ENCODE data around the gene CYP4F12. TPM values are rescaled to one million over a fixed set of nuclear protein-coding genes. Genes with fewer than 3 reads are reported as not detected.

CYP4F12 gene
- polyA plus RNA-seq, 1 experiment, result not detected

DNA sequence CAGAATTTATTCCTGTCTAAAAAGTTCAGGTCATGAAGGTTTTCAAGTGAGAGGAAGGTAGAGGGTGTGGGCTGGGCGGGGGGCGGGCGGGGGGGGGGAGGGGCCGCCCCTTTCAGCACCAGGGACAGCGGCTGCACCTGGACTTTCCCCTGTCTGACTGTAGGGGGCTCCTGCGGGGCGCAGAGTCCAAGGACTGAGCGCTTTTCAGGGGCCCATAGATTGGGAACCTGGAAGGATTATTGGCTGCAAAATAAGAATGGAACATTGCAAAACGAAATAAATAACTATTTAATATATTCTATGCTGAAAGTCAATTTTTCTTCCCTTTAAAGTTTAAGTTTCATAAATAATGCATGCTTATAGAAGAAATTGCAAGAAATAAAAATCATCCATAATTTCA, 41.1 kb upstream of the CYP4F12 start:
- H3K27ac ChIP-seq (ENCODE audit: low read depth, low read length), result no peak overlapping the region
- H3K4me3 ChIP-seq (ENCODE audit: low read depth, low read length), result no peak overlapping the region
- ChIA-PET POLR2A (no interaction called here), CTCF (no interaction called here)
- H3K9me3 ChIP-seq (ENCODE audit: control insufficient read depth, insufficient read depth, low read length), result peaks cover 5% of the 10 kb centered on the region; the same call in 1 of the 2 replicates
- TF ChIP-seq, protein P1, sequence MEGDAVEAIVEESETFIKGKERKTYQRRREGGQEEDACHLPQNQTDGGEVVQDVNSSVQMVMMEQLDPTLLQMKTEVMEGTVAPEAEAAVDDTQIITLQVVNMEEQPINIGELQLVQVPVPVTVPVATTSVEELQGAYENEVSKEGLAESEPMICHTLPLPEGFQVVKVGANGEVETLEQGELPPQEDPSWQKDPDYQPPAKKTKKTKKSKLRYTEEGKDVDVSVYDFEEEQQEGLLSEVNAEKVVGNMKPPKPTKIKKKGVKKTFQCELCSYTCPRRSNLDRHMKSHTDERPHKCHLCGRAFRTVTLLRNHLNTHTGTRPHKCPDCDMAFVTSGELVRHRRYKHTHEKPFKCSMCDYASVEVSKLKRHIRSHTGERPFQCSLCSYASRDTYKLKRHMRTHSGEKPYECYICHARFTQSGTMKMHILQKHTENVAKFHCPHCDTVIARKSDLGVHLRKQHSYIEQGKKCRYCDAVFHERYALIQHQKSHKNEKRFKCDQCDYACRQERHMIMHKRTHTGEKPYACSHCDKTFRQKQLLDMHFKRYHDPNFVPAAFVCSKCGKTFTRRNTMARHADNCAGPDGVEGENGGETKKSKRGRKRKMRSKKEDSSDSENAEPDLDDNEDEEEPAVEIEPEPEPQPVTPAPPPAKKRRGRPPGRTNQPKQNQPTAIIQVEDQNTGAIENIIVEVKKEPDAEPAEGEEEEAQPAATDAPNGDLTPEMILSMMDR (IDR thresholded peaks at IDR 0.05; ENCODE audit: low read depth, low read length), result peak; percentile 31; the same call in 1 of the 2 replicates
- H3K27me3 ChIP-seq (ENCODE audit: control insufficient read depth, insufficient read depth, low read length), result no peaks in the 10 kb centered on the region
- no peak for DNase-seq (ENCODE audit: low read depth, low spot score)

DNA sequence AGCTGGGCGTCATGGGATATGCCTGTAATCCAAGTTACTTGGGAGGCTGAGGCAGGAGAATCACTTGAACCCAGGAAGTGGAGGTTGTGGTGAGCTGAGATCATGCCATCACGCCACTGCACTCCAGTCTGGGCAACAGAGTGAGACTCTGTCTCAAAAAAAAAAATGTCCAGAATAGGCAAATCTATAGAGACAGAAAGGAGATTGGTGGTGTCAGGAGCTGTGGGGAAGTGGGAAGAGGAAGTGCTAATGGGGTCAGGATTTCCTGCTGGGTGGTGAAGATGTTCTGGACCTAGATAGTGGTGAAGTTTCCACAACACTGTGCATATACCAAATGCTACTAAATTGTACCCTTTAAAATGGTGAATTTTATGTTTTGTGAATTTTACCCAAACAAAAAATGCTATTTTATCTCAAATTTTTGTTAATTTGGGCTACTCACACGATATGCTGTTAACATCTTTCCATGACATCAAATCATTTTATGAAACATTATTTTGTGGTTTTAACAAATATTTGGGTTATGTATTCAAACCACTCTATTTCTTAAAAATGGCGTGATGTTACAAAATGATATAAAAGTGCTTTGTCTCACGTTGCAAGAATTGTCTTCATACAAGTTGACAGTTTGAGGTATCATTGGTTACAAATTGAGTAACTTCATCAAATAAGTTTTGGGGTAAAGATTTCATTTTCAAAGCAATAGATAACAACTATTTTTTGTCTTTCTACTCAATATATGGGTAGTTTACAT, 39.6 kb upstream of the CYP4F12 start:
- CTCF ChIA-PET, result no interaction called here
- TF ChIP-seq, protein P1 (IDR thresholded peaks at IDR 0.05; ENCODE audit: low read depth, low read length), result no peak
- H3K27ac ChIP-seq (ENCODE audit: low read depth, low read length), result no peak overlapping the region
- no peak overlapping the region for H3K4me3 ChIP-seq (ENCODE audit: low read depth, low read length)
- H3K27me3 ChIP-seq (ENCODE audit: control insufficient read depth, insufficient read depth, low read length), result no peaks in the 10 kb centered on the region
- POLR2A ChIA-PET, result no interaction called here
- DNase-seq (ENCODE audit: low read depth, low spot score), result no peak
- peaks cover 5% of the 10 kb centered on the region; the same call in 1 of the 2 replicates for H3K9me3 ChIP-seq (ENCODE audit: control insufficient read depth, insufficient read depth, low read length)

- no peak for DNase-seq (ENCODE audit: low read depth, low spot score)
- TF ChIP-seq, protein P1 (IDR thresholded peaks at IDR 0.05; ENCODE audit: low read depth, low read length), result no peak
- CTCF ChIA-PET, result no interaction called here
Measured at GRCh38 chr19:15634105-15634504, 38.8 kb upstream of the CYP4F12 start.

GRCh38 chr19:15635016-15635805, 37.7 kb upstream of the CYP4F12 start:
- Histone ChIP-seq H3K9me3 (ENCODE audit: control insufficient read depth, insufficient read depth, low read length) (no peaks in the 10 kb centered on the region; the same call in 1 of the 2 replicates), H3K4me3 (ENCODE audit: low read depth, low read length) (no peak overlapping the region), H3K27ac (ENCODE audit: low read depth, low read length) (no peak overlapping the region), H3K27me3 (ENCODE audit: control insufficient read depth, insufficient read depth, low read length) (no peaks in the 10 kb centered on the region)
- DNase-seq (ENCODE audit: low read depth, low spot score), result no peak
- CTCF ChIA-PET, result no interaction called here
- TF ChIP-seq, protein P1 (IDR thresholded peaks at IDR 0.05; ENCODE audit: low read depth, low read length), result no peak
- POLR2A ChIA-PET, result no interaction called here

More at GRCh38 chr19:15634105-15634504, 38.8 kb upstream of the CYP4F12 start:
- POLR2A ChIA-PET, result no interaction called here
- Histone ChIP-seq H3K9me3 (ENCODE audit: control insufficient read depth, insufficient read depth, low read length) (peaks cover 2% of the 10 kb centered on the region; the same call in 1 of the 2 replicates), H3K27ac (ENCODE audit: low read depth, low read length) (no peak overlapping the region), H3K27me3 (ENCODE audit: control insufficient read depth, insufficient read depth, low read length) (no peaks in the 10 kb centered on the region), H3K4me3 (ENCODE audit: low read depth, low read length) (no peak overlapping the region)

GRCh38 chr19:15636026-15636425, 36.9 kb upstream of the CYP4F12 start:
- no peak for DNase-seq (ENCODE audit: low read depth, low spot score)
- TF ChIP-seq, protein P1 (IDR thresholded peaks at IDR 0.05; ENCODE audit: low read depth, low read length), result no peak
- H3K27me3 ChIP-seq (ENCODE audit: control insufficient read depth, insufficient read depth, low read length), result no peaks in the 10 kb centered on the region
- H3K27ac ChIP-seq (ENCODE audit: low read depth, low read length), result no peak overlapping the region
- no peak overlapping the region for H3K4me3 ChIP-seq (ENCODE audit: low read depth, low read length)
- POLR2A ChIA-PET, result no interaction called here
- CTCF ChIA-PET, result no interaction called here
- H3K9me3 ChIP-seq (ENCODE audit: control insufficient read depth, insufficient read depth, low read length), result peaks cover 5% of the 10 kb centered on the region

Measured in AG04450 (cell line).